Measurements from ENCODE around the gene PBX1. TPM values are rescaled to one million over a fixed set of nuclear protein-coding genes. Genes with fewer than 3 reads are reported as not detected.

Gene PBX1
- total and polyA plus RNA-seq, 4 donors, result 2.2 to 17.3 (median 5.1) TPM

- WGBS, result 88% methylated on average over 5 of the region's 5 CpGs
- peaks cover 0 to under 1% (median 0%) of the 10 kb centered on the region in 4 donors for H3K4me1 ChIP-seq (ENCODE audit: control insufficient read depth in 4 of 4, insufficient read depth in 4 of 4, low read length in 3 of 4)
- DNase-seq (ENCODE audit: low spot score), result no peak
- TF ChIP-seq YY1 (IDR thresholded peaks at IDR 0.05) (no peak), HNF4G (IDR thresholded peaks at IDR 0.05) (no peak), NR2F2 (IDR thresholded peaks at IDR 0.05) (no peak), JUND (IDR thresholded peaks at IDR 0.05) (no peak), HNF4A (conservative IDR thresholded peaks at IDR 0.05) (no peak), ATF3 (IDR thresholded peaks at IDR 0.05) (no peak), REST (IDR thresholded peaks at IDR 0.05) (no peak), FOXA1 (IDR thresholded peaks at IDR 0.05) (no peak), RAD21 (IDR thresholded peaks at IDR 0.05) (no peak), RXRA (IDR thresholded peaks at IDR 0.05) (no peak), MAX (IDR thresholded peaks at IDR 0.05) (no peak), CTCF (IDR thresholded peaks at IDR 0.05; ENCODE audit: low read depth, low read length, missing input control) (no peak), ZBTB33 (IDR thresholded peaks at IDR 0.05) (no peak), EGR1 (IDR thresholded peaks at IDR 0.05; ENCODE audit: low read depth in 2 of 2) (no peak)
- no peak overlapping the region for H3K4me3 ChIP-seq (ENCODE audit: low read depth in 1 of 3, low read length in 3 of 3)
- H3K9me3 ChIP-seq (ENCODE audit: control insufficient read depth in 4 of 4, low read length in 3 of 4), result no peaks in the 10 kb centered on the region
- H3K27me3 ChIP-seq (ENCODE audit: control insufficient read depth in 4 of 4, insufficient read depth in 4 of 4, low read length in 3 of 4), result no peaks in the 10 kb centered on the region
- H3K9ac ChIP-seq (ENCODE audit: low read depth in 1 of 2, low read length in 2 of 2), result no peak overlapping the region
- H3K27ac ChIP-seq (ENCODE audit: low read depth in 1 of 2, low read length in 2 of 2), result no peak overlapping the region
- no peaks in the 10 kb centered on the region for H3K36me3 ChIP-seq (ENCODE audit: control insufficient read depth in 4 of 4, insufficient read depth in 3 of 4, low read depth in 1 of 4, low read length in 3 of 4)
Observed at GRCh38 chr1:164678136-164678700, 119.2 kb downstream of the PBX1 start.

GRCh38 chr1:164682570-164682969 lies 123.6 kb downstream of the PBX1 start:
- Histone ChIP-seq H3K4me1 (ENCODE audit: control insufficient read depth in 4 of 4, insufficient read depth in 4 of 4, low read length in 3 of 4) (peaks cover 0 to 3% (median 1%) of the 10 kb centered on the region in 4 donors), H3K9ac (ENCODE audit: low read depth in 1 of 2, low read length in 2 of 2) (no peak overlapping the region), H3K27me3 (ENCODE audit: control insufficient read depth in 4 of 4, insufficient read depth in 4 of 4, low read length in 3 of 4) (no peaks in the 10 kb centered on the region), H3K4me3 (ENCODE audit: low read depth in 1 of 3, low read length in 3 of 3) (no peak overlapping the region), H3K9me3 (ENCODE audit: control insufficient read depth in 4 of 4, low read length in 3 of 4) (no peaks in the 10 kb centered on the region), H3K27ac (ENCODE audit: low read depth in 1 of 2, low read length in 2 of 2) (no peak overlapping the region), H3K36me3 (ENCODE audit: control insufficient read depth in 4 of 4, insufficient read depth in 3 of 4, low read depth in 1 of 4, low read length in 3 of 4) (no peaks in the 10 kb centered on the region)
- TF ChIP-seq HNF4G (IDR thresholded peaks at IDR 0.05) (no peak), REST (IDR thresholded peaks at IDR 0.05) (no peak), RAD21 (IDR thresholded peaks at IDR 0.05) (no peak), RXRA (IDR thresholded peaks at IDR 0.05) (no peak), GABPA (IDR thresholded peaks at IDR 0.05 in 1 of 2, conservative IDR thresholded peaks at IDR 0.05 in 1 of 2) (no peak), MAX (IDR thresholded peaks at IDR 0.05) (no peak), HNF4A (conservative IDR thresholded peaks at IDR 0.05) (no peak), SP1 (IDR thresholded peaks at IDR 0.05) (no peak), EGR1 (IDR thresholded peaks at IDR 0.05; ENCODE audit: low read depth in 2 of 2) (no peak), FOXA1 (IDR thresholded peaks at IDR 0.05) (no peak), NR2F2 (IDR thresholded peaks at IDR 0.05) (no peak), TAF1 (conservative IDR thresholded peaks at IDR 0.05) (no peak), ATF3 (IDR thresholded peaks at IDR 0.05) (no peak)
- no peak for DNase-seq (ENCODE audit: low spot score)
- 95% methylated on average over 6 of the region's 6 CpGs for WGBS
